Activated T-cell treated with anti-CD3 and anti-CD28 coated beads, Interleukin-2, amount 50 U/mL, for 4 hours (primary cell): ENCODE results near the gene TCN2. TPM values are rescaled to one million over a fixed set of nuclear protein-coding genes. Genes with fewer than 3 reads are reported as not detected.

Experiments
- ATAC-seq, 2 donors: fragments of 200-7000 bp; cut with Tn5 transposase; one replicate each; pipeline ENCODE4 v1.10.0; 2021
- DNase-seq: peaks from one replicate; pipeline ENCODE4 v3.0.0-alpha.2; 2020
- H3K27me3 Mint-ChIP-seq: one replicate; pipeline ENCODE4 v1.8.0; 2021; ENCODE audit warnings: low read depth, mixed read lengths
- H3K36me3 Mint-ChIP-seq: one replicate; pipeline ENCODE4 v1.8.0; 2022; ENCODE audit warnings: mixed read lengths; ENCODE audit not compliant: insufficient read depth
- H3K4me1 Mint-ChIP-seq: one replicate; pipeline ENCODE4 v1.8.0; 2021; ENCODE audit warnings: low read depth, mixed read lengths
- H3K4me3 Mint-ChIP-seq: one replicate; pipeline ENCODE4 v1.8.0; 2021; ENCODE audit warnings: mild to moderate bottlenecking, moderate library complexity, mixed read lengths
- H3K9me3 Mint-ChIP-seq: one replicate; pipeline ENCODE4 v1.8.0; 2021; ENCODE audit warnings: mixed read lengths
- total RNA-seq, 3 donors: library from RNA; stranded (reverse); gene quantifications; one replicate each; pipeline ENCODE4 v1.2.1, GENCODE V29; 2021

TCN2 gene
- total RNA-seq, 3 donors from 2014 or later: 0.26 to 0.46 TPM; not detected in 1

GRCh38 chr22:30636226-30637077, 29.5 kb downstream of the TCN2 start:
- Mint-ChIP-seq H3K4me1 (peaks cover 23% of the 10 kb centered on the region), H3K4me3 (peak overlapping the region; percentile 88), H3K36me3 (peaks cover 5% of the 10 kb centered on the region), H3K27me3 (no peaks in the 10 kb centered on the region), H3K9me3 (no peaks in the 10 kb centered on the region)
- DNase-seq (peak; percentile 15), ATAC-seq (peak; percentile 2 to 5)

GRCh38 chr22:30637701-30638114, 30.7 kb downstream of the TCN2 start:
- no peak for ATAC-seq
- no peaks in the 10 kb centered on the region for H3K27me3 Mint-ChIP-seq
- no peaks in the 10 kb centered on the region for H3K9me3 Mint-ChIP-seq
- peak overlapping the region; percentile 88 for H3K4me3 Mint-ChIP-seq
- peaks cover 23% of the 10 kb centered on the region for H3K4me1 Mint-ChIP-seq
- H3K36me3 Mint-ChIP-seq: peaks cover 5% of the 10 kb centered on the region
- DNase-seq: no peak

GRCh38 chr22:30640361-30640760, 33.4 kb downstream of the TCN2 start:
- DNase-seq (no peak), ATAC-seq (no peak)
- Mint-ChIP-seq H3K9me3 (no peaks in the 10 kb centered on the region), H3K4me1 (peaks cover 35% of the 10 kb centered on the region), H3K36me3 (peaks cover 5% of the 10 kb centered on the region), H3K4me3 (no peak overlapping the region), H3K27me3 (no peaks in the 10 kb centered on the region)

- ATAC-seq (no peak), DNase-seq (no peak)
- Mint-ChIP-seq H3K4me1 (peaks cover 34% of the 10 kb centered on the region), H3K27me3 (no peaks in the 10 kb centered on the region), H3K4me3 (no peak overlapping the region), H3K36me3 (peaks cover 5% of the 10 kb centered on the region), H3K9me3 (no peaks in the 10 kb centered on the region)
Measured at GRCh38 chr22:30640839-30641430, 34.0 kb downstream of the TCN2 start.

GRCh38 chr22:30643055-30643875, 36.3 kb downstream of the TCN2 start:
- H3K4me3 Mint-ChIP-seq: peak overlapping the region; percentile 19
- H3K4me1 Mint-ChIP-seq: peaks cover 26% of the 10 kb centered on the region
- peaks cover 8% of the 10 kb centered on the region for H3K36me3 Mint-ChIP-seq
- no peaks in the 10 kb centered on the region for H3K27me3 Mint-ChIP-seq
- ATAC-seq (peak in 1 of 2 donors; percentile 3), DNase-seq (no peak)
- no peaks in the 10 kb centered on the region for H3K9me3 Mint-ChIP-seq

- ATAC-seq: no peak
- Mint-ChIP-seq H3K4me1 (peaks cover 42% of the 10 kb centered on the region), H3K36me3 (peaks cover 3% of the 10 kb centered on the region), H3K9me3 (no peaks in the 10 kb centered on the region), H3K27me3 (no peaks in the 10 kb centered on the region), H3K4me3 (no peak overlapping the region)
- no peak for DNase-seq
Measured at GRCh38 chr22:30646518-30647160, 39.7 kb downstream of the TCN2 start.

- peaks cover 3% of the 10 kb centered on the region for H3K36me3 Mint-ChIP-seq
- no peaks in the 10 kb centered on the region for H3K9me3 Mint-ChIP-seq
- ATAC-seq (no peak), DNase-seq (no peak)
- H3K4me3 Mint-ChIP-seq: no peak overlapping the region
- no peaks in the 10 kb centered on the region for H3K27me3 Mint-ChIP-seq
- H3K4me1 Mint-ChIP-seq: peaks cover 42% of the 10 kb centered on the region
Measured at GRCh38 chr22:30647536-30647935, 40.6 kb downstream of the TCN2 start.

GRCh38 chr22:30648825-30649224, 41.9 kb downstream of the TCN2 start:
- Mint-ChIP-seq H3K27me3 (no peaks in the 10 kb centered on the region), H3K4me1 (peaks cover 34% of the 10 kb centered on the region), H3K4me3 (no peak overlapping the region), H3K36me3 (peaks cover 3% of the 10 kb centered on the region), H3K9me3 (no peaks in the 10 kb centered on the region)
- ATAC-seq (no peak), DNase-seq (no peak)

GRCh38 chr22:30649430-30650007, 42.5 kb downstream of the TCN2 start:
- no peaks in the 10 kb centered on the region for H3K9me3 Mint-ChIP-seq
- peaks cover 27% of the 10 kb centered on the region for H3K4me1 Mint-ChIP-seq
- no peaks in the 10 kb centered on the region for H3K27me3 Mint-ChIP-seq
- DNase-seq (peak; percentile 82), ATAC-seq (peak; percentile 99 to 100)
- no peak overlapping the region for H3K4me3 Mint-ChIP-seq
- peaks cover 6% of the 10 kb centered on the region for H3K36me3 Mint-ChIP-seq

GRCh38 chr22:30650508-30651116, 43.6 kb downstream of the TCN2 start:
- Mint-ChIP-seq H3K4me3 (no peak overlapping the region), H3K9me3 (no peaks in the 10 kb centered on the region), H3K36me3 (peaks cover 9% of the 10 kb centered on the region), H3K4me1 (peaks cover 20% of the 10 kb centered on the region), H3K27me3 (no peaks in the 10 kb centered on the region)
- DNase-seq: no peak
- ATAC-seq: no peak

GRCh38 chr22:30652852-30653251, 45.9 kb downstream of the TCN2 start:
- H3K9me3 Mint-ChIP-seq: no peaks in the 10 kb centered on the region
- peaks cover 20% of the 10 kb centered on the region for H3K4me1 Mint-ChIP-seq
- no peak for DNase-seq
- H3K27me3 Mint-ChIP-seq: no peaks in the 10 kb centered on the region
- H3K4me3 Mint-ChIP-seq: no peak overlapping the region
- H3K36me3 Mint-ChIP-seq: peaks cover 9% of the 10 kb centered on the region
- no peak for ATAC-seq

- Mint-ChIP-seq H3K36me3 (peaks cover 8% of the 10 kb centered on the region), H3K27me3 (no peaks in the 10 kb centered on the region), H3K9me3 (no peaks in the 10 kb centered on the region), H3K4me3 (no peak overlapping the region), H3K4me1 (peaks cover 9% of the 10 kb centered on the region)
- no peak for DNase-seq
- ATAC-seq: no peak
Measured at GRCh38 chr22:30654361-30654760, 47.4 kb downstream of the TCN2 start.

- H3K4me3 Mint-ChIP-seq: no peak overlapping the region
- DNase-seq (no peak), ATAC-seq (no peak)
- H3K4me1 Mint-ChIP-seq: peaks cover 2% of the 10 kb centered on the region
- peaks cover 18% of the 10 kb centered on the region for H3K36me3 Mint-ChIP-seq
- H3K27me3 Mint-ChIP-seq: no peaks in the 10 kb centered on the region
- H3K9me3 Mint-ChIP-seq: no peaks in the 10 kb centered on the region
Measured at GRCh38 chr22:30655532-30655931, 48.6 kb downstream of the TCN2 start.
